PC-3 (cell line): Measurements from ENCODE around the gene PAPOLB. TPM values are rescaled to one million over a fixed set of nuclear protein-coding genes. Genes with fewer than 3 reads are reported as not detected.

ENCODE experiments used
- ATAC-seq: fragments of 200-7000 bp; cut with Tn5 transposase; 2 replicates; pipeline ENCODE4 v1.9.1; 2020; ENCODE audit warnings: mild to moderate bottlenecking, moderate library complexity
- BruUV-seq: library from RNA; stranded (reverse); fragments of 400-500 nt; replicated peaks from 2 replicates; lab custom pipeline; 2021; lab: Mats Ljungman, UMichigan
- CTCF ChIA-PET: fragments of 300-600 bp; sonication (Branson Sonifier 250); formaldehyde crosslinking; loops from one replicate; lab custom pipeline; 2022; ENCODE audit warnings: antibody characterized with exemption; lab: Charles Lee
- POLR2A ChIA-PET: fragments of 300-600 bp; sonication (Branson Sonifier 250); formaldehyde crosslinking; loops from one replicate; lab custom pipeline; 2022; ENCODE audit warnings: antibody characterized with exemption; ENCODE audit not compliant: unreplicated experiment; lab: Charles Lee
- DNase-seq: peaks from one replicate; pipeline ENCODE4 v3.0.0-alpha.2; 2015
- H2AFZ ChIP-seq: fragments of 300-600 bp; sonication (generic); 2 replicates; pipeline ENCODE4 v1.6.0; 2016; ENCODE audit warnings: antibody characterized with exemption, low read length
- H3F3A ChIP-seq: fragments of 300-600 bp; sonication (generic); one replicate; pipeline ENCODE4 v1.6.0; 2017; ENCODE audit warnings: antibody characterized with exemption, low read length, control low read depth, mild to moderate bottlenecking; ENCODE audit not compliant: unreplicated experiment
- H3K27ac ChIP-seq: fragments of 300-600 bp; sonication (generic); 2 replicates; pipeline ENCODE4 v1.5.1; 2016; ENCODE audit warnings: mild to moderate bottlenecking, low read length
- H3K27me3 ChIP-seq: fragments of 300-600 bp; sonication (generic); 2 replicates; pipeline ENCODE4 v1.6.1; 2016; ENCODE audit warnings: low read length, mixed read lengths
- H3K36me3 ChIP-seq: fragments of 300-600 bp; sonication (generic); 2 replicates; pipeline ENCODE4 v1.6.1; 2016; ENCODE audit warnings: low read depth, mixed run types, low read length, mixed read lengths
- H3K4me1 ChIP-seq: fragments of 300-600 bp; sonication (generic); 2 replicates; pipeline ENCODE4 v1.5.1; 2016; ENCODE audit warnings: low read length; ENCODE audit not compliant: insufficient read depth
- H3K4me2 ChIP-seq: fragments of 300-600 bp; sonication (generic); 2 replicates; pipeline ENCODE4 v1.6.0; 2016; ENCODE audit warnings: low read length
- H3K4me3 ChIP-seq: fragments of 300-600 bp; sonication (generic); 2 replicates; pipeline ENCODE4 v1.5.1; 2016; ENCODE audit warnings: mild to moderate bottlenecking, low read length, mixed read lengths
- H3K79me2 ChIP-seq: fragments of 300-600 bp; sonication (generic); 2 replicates; pipeline ENCODE4 v1.6.1; 2017; ENCODE audit warnings: low read length, mixed read lengths
- H3K9ac ChIP-seq: fragments of 300-600 bp; sonication (generic); 2 replicates; pipeline ENCODE4 v1.6.0; 2016; ENCODE audit warnings: mild to moderate bottlenecking, low read length
- H3K9me2 ChIP-seq: fragments of 300-600 bp; sonication (generic); replicated peaks from 2 replicates; pipeline ENCODE4 v1.6.1; 2016; ENCODE audit warnings: mixed run types, low read length, mixed read lengths
- H3K9me3 ChIP-seq: fragments of 300-600 bp; sonication (generic); 2 replicates; pipeline ENCODE4 v1.6.1; 2016; ENCODE audit warnings: low read length, mixed read lengths
- H4K20me1 ChIP-seq: fragments of 300-600 bp; sonication (generic); 2 replicates; pipeline ENCODE4 v1.6.1; 2016; ENCODE audit warnings: low read length, mixed read lengths
- EZH2 ChIP-seq: fragments of 300-600 bp; sonication (generic); IDR thresholded peaks from one replicate; pipeline ENCODE4 v1.6.1; 2017; ENCODE audit warnings: antibody characterized with exemption, mild to moderate bottlenecking, low read length; ENCODE audit not compliant: unreplicated experiment
- EZH2phosphoT487 ChIP-seq: fragments of 300-600 bp; sonication (generic); IDR thresholded peaks from 2 replicates; pipeline ENCODE4 v1.6.1; 2018; ENCODE audit warnings: mild to moderate bottlenecking, antibody characterized with exemption, low read length, borderline replicate concordance
- intact Hi-C: fragments of 100-400 bp; cut with micrococcal nuclease; formaldehyde crosslinking; loops from 2 replicates; pipeline ENCODE4 v1.9.0; 2023
- total RNA-seq: library from RNA; depleted of rRNA; stranded (reverse); fragments of >200 nt; gene quantifications from 2 replicates; pipeline ENCODE4 v1.2.3, GENCODE V29; 2014
- TF ChIP-seq, protein P1 (sequence below): fragments of 300-600 bp; sonication (generic); conservative IDR thresholded peaks from 2 replicates; pipeline ENCODE4 v1.5.1; 2017; ENCODE audit warnings: antibody characterized with exemption, low read depth, mild to moderate bottlenecking, low read length

Gene PAPOLB
- total RNA-seq, 1 experiment from 2014 or later = 0.29 TPM

DNA sequence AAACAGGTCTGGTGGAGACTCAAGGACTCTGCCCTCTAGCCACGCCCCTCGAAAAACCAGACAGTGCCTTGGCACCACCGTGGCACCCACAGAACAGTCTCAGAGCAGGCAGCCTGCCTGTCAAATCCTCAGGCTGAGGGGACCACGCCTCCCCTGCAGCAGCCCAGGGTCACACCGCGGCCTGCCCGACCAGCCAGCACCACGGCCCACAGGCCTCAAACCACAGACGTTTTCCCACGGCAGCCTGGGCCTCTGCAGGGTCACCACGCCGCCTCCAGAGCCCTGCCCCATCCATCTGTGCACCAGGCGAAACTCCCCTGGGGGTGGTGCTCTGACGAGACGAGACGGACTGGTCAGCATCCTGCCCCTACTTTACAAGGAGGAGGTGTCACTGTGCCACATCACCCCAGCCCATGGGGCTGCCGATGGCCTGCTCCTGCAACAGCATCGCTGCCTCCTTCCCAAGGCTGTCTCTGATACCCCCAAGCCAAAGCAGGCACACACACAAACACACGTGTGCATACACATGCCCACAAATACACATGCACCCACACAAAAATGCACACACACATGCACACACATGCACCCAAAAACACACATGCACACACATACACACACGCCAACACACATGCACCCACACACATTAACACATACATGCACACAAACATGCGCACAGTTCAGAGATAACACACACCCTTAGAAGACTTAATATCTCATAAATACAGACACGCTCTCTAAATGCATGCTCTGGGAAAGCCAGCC, 24.6 kb downstream of the PAPOLB start:
- Histone ChIP-seq H3K4me3 (no peak overlapping the region), H2AFZ (no peak overlapping the region), H3K27ac (no peak overlapping the region), H3K9me3 (no peaks in the 10 kb centered on the region), H3K79me2 (no peaks in the 10 kb centered on the region), H4K20me1 (no peaks in the 10 kb centered on the region), H3K4me1 (no peaks in the 10 kb centered on the region), H3K36me3 (no peaks in the 10 kb centered on the region), H3K27me3 (no peaks in the 10 kb centered on the region), H3F3A (no peaks in the 10 kb centered on the region), H3K9me2 (no peaks in the 10 kb centered on the region), H3K9ac (no peak overlapping the region), H3K4me2 (no peak overlapping the region)
- ChIA-PET CTCF (no interaction called here), POLR2A (no interaction called here)
- intact Hi-C loops = no loop called here
- no peak for ATAC-seq
- no peak for DNase-seq
- TF ChIP-seq EZH2phosphoT487 (no peak), EZH2 (no peak)
- TF ChIP-seq, protein P1, sequence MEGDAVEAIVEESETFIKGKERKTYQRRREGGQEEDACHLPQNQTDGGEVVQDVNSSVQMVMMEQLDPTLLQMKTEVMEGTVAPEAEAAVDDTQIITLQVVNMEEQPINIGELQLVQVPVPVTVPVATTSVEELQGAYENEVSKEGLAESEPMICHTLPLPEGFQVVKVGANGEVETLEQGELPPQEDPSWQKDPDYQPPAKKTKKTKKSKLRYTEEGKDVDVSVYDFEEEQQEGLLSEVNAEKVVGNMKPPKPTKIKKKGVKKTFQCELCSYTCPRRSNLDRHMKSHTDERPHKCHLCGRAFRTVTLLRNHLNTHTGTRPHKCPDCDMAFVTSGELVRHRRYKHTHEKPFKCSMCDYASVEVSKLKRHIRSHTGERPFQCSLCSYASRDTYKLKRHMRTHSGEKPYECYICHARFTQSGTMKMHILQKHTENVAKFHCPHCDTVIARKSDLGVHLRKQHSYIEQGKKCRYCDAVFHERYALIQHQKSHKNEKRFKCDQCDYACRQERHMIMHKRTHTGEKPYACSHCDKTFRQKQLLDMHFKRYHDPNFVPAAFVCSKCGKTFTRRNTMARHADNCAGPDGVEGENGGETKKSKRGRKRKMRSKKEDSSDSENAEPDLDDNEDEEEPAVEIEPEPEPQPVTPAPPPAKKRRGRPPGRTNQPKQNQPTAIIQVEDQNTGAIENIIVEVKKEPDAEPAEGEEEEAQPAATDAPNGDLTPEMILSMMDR = no peak
- BruUV-seq = no TSS peak

DNA sequence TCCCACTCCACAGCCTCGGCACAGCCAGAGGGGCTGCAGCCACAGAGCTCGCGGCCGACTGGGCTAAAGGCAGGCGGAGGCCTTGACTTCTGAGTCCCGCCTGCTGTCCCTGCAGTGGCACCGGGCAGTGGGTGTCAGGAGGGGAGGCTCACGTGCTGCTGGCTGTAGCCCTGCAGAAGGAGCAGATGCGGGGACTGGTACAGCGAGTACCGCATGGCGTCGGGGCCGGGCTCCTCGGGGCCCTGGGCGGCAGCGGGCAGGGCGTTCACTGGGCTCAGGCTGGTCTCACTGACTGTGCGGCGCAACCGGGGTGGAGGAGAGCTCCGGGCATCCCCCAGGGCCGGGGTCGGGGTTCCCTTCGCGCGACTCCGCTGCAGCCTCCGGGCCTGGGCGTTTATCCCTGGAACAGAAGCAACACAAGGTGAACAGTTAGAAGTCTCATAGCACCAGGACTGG, 25.6 kb downstream of the PAPOLB start:
- POLR2A ChIA-PET = no interaction called here
- Histone ChIP-seq H3K4me2 (no peak overlapping the region), H3K27me3 (no peaks in the 10 kb centered on the region), H3K9ac (no peak overlapping the region), H3K4me3 (no peak overlapping the region), H3K36me3 (no peaks in the 10 kb centered on the region), H3K9me3 (no peaks in the 10 kb centered on the region), H3K27ac (no peak overlapping the region), H3K9me2 (no peaks in the 10 kb centered on the region), H4K20me1 (no peaks in the 10 kb centered on the region), H2AFZ (no peak overlapping the region), H3F3A (no peaks in the 10 kb centered on the region), H3K79me2 (no peaks in the 10 kb centered on the region), H3K4me1 (no peaks in the 10 kb centered on the region)
- intact Hi-C loops = no loop called here
- BruUV-seq = no TSS peak
- no peak for DNase-seq
- CTCF ChIA-PET = no interaction called here
- TF ChIP-seq, protein P1 = no peak
- no peak for TF ChIP-seq EZH2phosphoT487
- TF ChIP-seq EZH2 = no peak
- ATAC-seq = no peak
